Nephron progenitor cell (in vitro differentiated cells): ENCODE results near the gene THAP4.
"Not testable (repeated sequence)": the region's sequence is repeated elsewhere in the genome, so short reads cannot be mapped to it uniquely, and the experiment has no call there.

Experiments used
- DNase-seq: peaks from one replicate; pipeline ENCODE4 v3.0.0; 2021
- H3K27ac Mint-ChIP-seq: 2 replicates; pipeline ENCODE4 v1.8.0; 2021; ENCODE audit warnings: mild to moderate bottlenecking, moderate library complexity, mixed read lengths
- H3K27me3 Mint-ChIP-seq: 2 replicates; pipeline ENCODE4 v1.8.0; 2021; ENCODE audit warnings: mild to moderate bottlenecking, low read depth, mixed read lengths; ENCODE audit not compliant: poor library complexity
- H3K36me3 Mint-ChIP-seq: 2 replicates; pipeline ENCODE4 v1.8.0; 2021; ENCODE audit warnings: low read depth, mixed read lengths
- H3K4me1 Mint-ChIP-seq: 2 replicates; pipeline ENCODE4 v1.8.0; 2021; ENCODE audit warnings: mixed read lengths
- H3K4me3 Mint-ChIP-seq: 2 replicates; pipeline ENCODE4 v1.8.0; 2021; ENCODE audit warnings: mild to moderate bottlenecking, moderate library complexity, mixed read lengths
- H3K9me3 Mint-ChIP-seq: 2 replicates; pipeline ENCODE4 v1.8.0; 2021; ENCODE audit warnings: mild to moderate bottlenecking, moderate library complexity, mixed read lengths
- CTCF ChIP-seq: fragments of 200-600 bp; sonication (generic); IDR thresholded peaks from 2 replicates; pipeline ENCODE4 v1.5.0; 2021; ENCODE audit warnings: antibody characterized with exemption

THAP4 gene

GRCh38 chr2:241570961-241571581, 65.9 kb downstream of the THAP4 start:
- Mint-ChIP-seq H3K4me1 (peaks cover 17% of the 10 kb centered on the region), H3K27ac (no peak overlapping the region), H3K9me3 (peaks cover 5% of the 10 kb centered on the region), H3K27me3 (peaks cover 31% of the 10 kb centered on the region), H3K36me3 (peaks cover 15% of the 10 kb centered on the region), H3K4me3 (no peak overlapping the region)
- no peak for TF ChIP-seq CTCF
- DNase-seq, result no peak

- H3K27me3 Mint-ChIP-seq, result peaks cover 27% of the 10 kb centered on the region
- H3K9me3 Mint-ChIP-seq, result peaks cover 5% of the 10 kb centered on the region
- peaks cover 19% of the 10 kb centered on the region for H3K4me1 Mint-ChIP-seq
- H3K27ac Mint-ChIP-seq, result no peak overlapping the region
- H3K36me3 Mint-ChIP-seq, result peaks cover 6% of the 10 kb centered on the region
- no peak for DNase-seq
- no peak overlapping the region for H3K4me3 Mint-ChIP-seq
- TF ChIP-seq CTCF, result no peak
These were observed 67.1 kb downstream of the THAP4 start for GRCh38 chr2:241569831-241570281.

GRCh38 chr2:241568726-241569125, 68.2 kb downstream of the THAP4 start:
- TF ChIP-seq CTCF, result no peak
- H3K4me1 Mint-ChIP-seq, result peaks cover 19% of the 10 kb centered on the region
- H3K9me3 Mint-ChIP-seq, result peaks cover 5% of the 10 kb centered on the region
- H3K27me3 Mint-ChIP-seq, result peaks cover 27% of the 10 kb centered on the region
- no peak for DNase-seq
- H3K27ac Mint-ChIP-seq, result no peak overlapping the region
- peaks cover 6% of the 10 kb centered on the region for H3K36me3 Mint-ChIP-seq
- no peak overlapping the region for H3K4me3 Mint-ChIP-seq

GRCh38 chr2:241567776-241568175, 69.2 kb downstream of the THAP4 start:
- Mint-ChIP-seq H3K9me3 (peaks cover 5% of the 10 kb centered on the region), H3K27ac (no peak overlapping the region), H3K36me3 (peaks cover 6% of the 10 kb centered on the region), H3K27me3 (peaks cover 23% of the 10 kb centered on the region), H3K4me3 (no peak overlapping the region), H3K4me1 (peaks cover 19% of the 10 kb centered on the region)
- no peak for DNase-seq
- TF ChIP-seq CTCF, result no peak

- not testable (repeated sequence) for H3K36me3 Mint-ChIP-seq, DNase-seq, H3K4me3 Mint-ChIP-seq, H3K27ac Mint-ChIP-seq, H3K9me3 Mint-ChIP-seq
- Mint-ChIP-seq H3K27me3 (peaks cover 23% of the 10 kb centered on the region), H3K4me1 (peaks cover 19% of the 10 kb centered on the region)
These were observed 69.7 kb downstream of the THAP4 start for GRCh38 chr2:241567266-241567665.

GRCh38 chr2:241566468-241566867, 70.5 kb downstream of the THAP4 start:
- Mint-ChIP-seq H3K27me3 (peaks cover 19% of the 10 kb centered on the region), H3K36me3 (peaks cover 6% of the 10 kb centered on the region), H3K9me3 (peaks cover 5% of the 10 kb centered on the region), H3K27ac (no peak overlapping the region), H3K4me1 (peaks cover 19% of the 10 kb centered on the region), H3K4me3 (no peak overlapping the region)
- DNase-seq, result no peak
- TF ChIP-seq CTCF, result no peak

- H3K9me3 Mint-ChIP-seq, H3K4me3 Mint-ChIP-seq, H3K36me3 Mint-ChIP-seq, H3K27ac Mint-ChIP-seq, DNase-seq: not testable (repeated sequence)
- H3K4me1 Mint-ChIP-seq, result peaks cover 19% of the 10 kb centered on the region
- H3K27me3 Mint-ChIP-seq, result peaks cover 17% of the 10 kb centered on the region
These were observed 70.9 kb downstream of the THAP4 start for GRCh38 chr2:241566021-241566420.
